Hematopoietic multipotent progenitor cell treated with erythropoietin and hydrocortisone succinate and interleukin-3 and kit ligand, for 17 days (in vitro differentiated cells): ENCODE measurements around the gene PGM3.

Experiments
- DNase-seq: peaks from one replicate; pipeline ENCODE4 v3.0.0-alpha.2; 2015; ENCODE audit warnings: low spot score

PGM3 gene

DNA sequence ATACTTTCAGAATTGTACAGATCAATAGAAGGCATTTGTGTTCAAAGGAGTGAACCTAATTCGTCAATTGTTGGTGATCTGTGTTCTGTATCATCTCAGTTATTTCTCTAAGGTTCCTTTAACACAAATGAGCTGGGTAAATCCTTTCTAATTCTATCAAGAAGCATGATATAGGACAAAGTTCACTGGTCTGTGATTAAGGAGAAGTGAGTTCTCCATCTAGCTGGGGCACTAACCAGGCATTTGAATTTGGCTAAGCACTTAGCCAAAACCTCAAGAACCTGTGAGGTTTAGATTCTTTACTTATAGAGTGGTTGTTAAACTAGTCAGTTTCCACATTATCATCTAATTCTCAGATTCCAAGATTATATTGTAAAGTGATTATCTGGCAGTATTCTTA, 75.3 kb downstream of the PGM3 start:
- no peak for DNase-seq
